Tibial nerve (tissue), 4 donors: ENCODE results near the gene LIMS1.
"Not testable (repeated sequence)": the region's sequence is repeated elsewhere in the genome, so short reads cannot be mapped to it uniquely, and the experiment has no call there.

Source experiments
- CTCF ChIP-seq, 5 experiments: fragments of 200-600 bp in 3 of 5; fragments of 450-650 bp in 2 of 5; sonication (generic) in 3 of 5; IDR thresholded peaks; one replicate each; pipeline ENCODE4 v1.5.1; 2016 to 2019; ENCODE audit warnings: antibody characterized with exemption in 5 of 5, mild to moderate bottlenecking in 3 of 5, moderate library complexity in 2 of 5
- EP300 ChIP-seq, 2 donors: sonication (generic); formaldehyde crosslinking; IDR thresholded peaks; one replicate each; pipeline ENCODE4 v1.6.1; 2017; ENCODE audit warnings: antibody characterized with exemption in 2 of 2, mild to moderate bottlenecking in 1 of 2
- POLR2A ChIP-seq, 2 donors: fragments of 450-650 bp; IDR thresholded peaks; one replicate each; pipeline ENCODE4 v1.6.1; 2017; ENCODE audit warnings: antibody characterized with exemption in 2 of 2, mild to moderate bottlenecking in 2 of 2, moderate library complexity in 2 of 2

- not testable (repeated sequence) for TF ChIP-seq CTCF, EP300, POLR2A (IDR thresholded peaks at IDR 0.05)
These were observed 142.3 kb downstream of the LIMS1 start for GRCh38 chr2:108676522-108676921.
